ENCODE data around the gene DUSP6. TPM values are rescaled to one million over a fixed set of nuclear protein-coding genes. Genes with fewer than 3 reads are reported as not detected.

DUSP6 gene
- total and polyA plus RNA-seq, 2 of the 8 experiments (the other 6 are each of a cell fraction or from before 2014, with no cell fraction given) = 99.3 to 179 TPM

DNA sequence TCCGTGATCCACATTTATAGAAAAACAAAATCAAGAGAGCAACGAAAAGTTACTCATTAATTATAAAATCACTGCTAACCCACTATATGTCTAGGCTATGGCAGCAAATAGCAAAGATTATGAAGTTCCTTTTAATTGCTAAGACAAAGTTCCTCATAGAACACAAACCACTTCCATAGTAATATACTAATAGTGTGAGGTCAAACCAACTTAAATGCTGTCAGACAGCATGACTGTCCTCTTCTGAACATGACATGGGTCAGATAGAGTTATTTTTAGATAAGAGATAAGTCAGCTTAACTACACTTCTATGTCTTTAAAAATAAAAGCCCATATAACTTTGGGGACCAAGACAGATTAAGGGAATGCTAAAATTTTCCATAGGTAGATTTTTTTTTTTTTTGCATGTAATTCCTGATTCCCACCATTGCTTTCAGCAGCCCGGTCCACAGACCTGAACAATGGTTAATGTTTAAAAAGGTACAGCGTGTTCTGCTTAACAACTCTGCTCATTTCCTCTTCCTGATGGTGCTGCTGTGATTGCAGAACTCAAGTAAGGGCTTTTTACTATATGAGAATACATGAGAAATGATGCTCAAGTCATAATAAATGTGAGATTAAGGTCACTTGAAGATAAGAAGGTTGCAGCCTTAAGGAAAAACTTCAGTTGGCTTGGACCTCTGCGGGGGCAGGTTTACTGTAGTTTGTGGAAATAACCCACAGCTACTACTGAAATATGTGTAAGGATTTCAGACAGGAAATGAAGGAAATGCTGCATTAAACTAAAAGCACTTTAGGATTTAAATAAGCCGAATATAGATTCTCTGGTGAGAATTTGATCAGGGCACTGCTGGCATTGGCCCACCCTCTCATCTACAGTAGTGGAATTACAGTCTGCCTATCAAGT is 37.7 kb upstream of the DUSP6 start:
- H3K9ac ChIP-seq (replicated peaks in 1 of 4; ENCODE audit: extremely low read depth in 1 of 4, low read depth in 3 of 4, low read length in 3 of 4) = no peak overlapping the region
- no peak for TF ChIP-seq NRF1 (IDR thresholded peaks at IDR 0.05; ENCODE audit: low read depth, low read length)
- no peak for TF ChIP-seq KDM1A (IDR thresholded peaks at IDR 0.05; ENCODE audit: borderline replicate concordance, low read length)
- no peak for TF ChIP-seq RXRA (IDR thresholded peaks at IDR 0.05; ENCODE audit: insufficient read depth, low read depth, low read length)
- no peak for TF ChIP-seq CBX5 (IDR thresholded peaks at IDR 0.05; ENCODE audit: low read depth, low read length)
- TF ChIP-seq BRCA1 (IDR thresholded peaks at IDR 0.05; ENCODE audit: low read depth, low read length) = no peak
- no peak for TF ChIP-seq KDM5A (IDR thresholded peaks at IDR 0.05; ENCODE audit: low read length)
- TF ChIP-seq CHD1 (IDR thresholded peaks at IDR 0.05; ENCODE audit: low read depth, low read length) = no peak
- no peak for TF ChIP-seq EZH2 (IDR thresholded peaks at IDR 0.05; ENCODE audit: low read depth, low read length, severe bottlenecking)
- TF ChIP-seq, protein P1, sequence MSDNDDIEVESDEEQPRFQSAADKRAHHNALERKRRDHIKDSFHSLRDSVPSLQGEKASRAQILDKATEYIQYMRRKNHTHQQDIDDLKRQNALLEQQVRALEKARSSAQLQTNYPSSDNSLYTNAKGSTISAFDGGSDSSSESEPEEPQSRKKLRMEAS (IDR thresholded peaks at IDR 0.05) = no peak
- TF ChIP-seq TCF12 (IDR thresholded peaks at IDR 0.05; ENCODE audit: low read depth, low read length) = no peak
- TF ChIP-seq HDAC2 (IDR thresholded peaks at IDR 0.05; ENCODE audit: borderline replicate concordance in 1 of 2, low read depth in 2 of 2, low read length in 2 of 2) = no peak
- TF ChIP-seq EGR1 (IDR thresholded peaks at IDR 0.05; ENCODE audit: borderline replicate concordance, low read depth, low read length) = no peak

More for the DNA sequence above, 37.7 kb upstream of the DUSP6 start:
- H3K4me1 ChIP-seq (replicated peaks in 1 of 4; ENCODE audit: control insufficient read depth in 3 of 4, insufficient read depth in 4 of 4, low read length in 3 of 4) = peaks cover 0 to 7% (median 2%) of the 10 kb centered on the region in 4 experiments; a peak in 3 of 7 replicates
- POLR2A ChIA-PET (ENCODE audit: partially characterized antibody) = no interaction called here
- H3K79me1 ChIP-seq (ENCODE audit: low read depth, low read length) = no peaks in the 10 kb centered on the region
- no peaks in the 10 kb centered on the region for H3K79me2 ChIP-seq (ENCODE audit: control insufficient read depth in 1 of 2, insufficient read depth in 2 of 2, low read length in 2 of 2)
- H3K36me3 ChIP-seq (ENCODE audit: control insufficient read depth in 2 of 4, insufficient read depth in 4 of 4, low read length in 3 of 4) = no peaks in the 10 kb centered on the region
- no peaks in the 10 kb centered on the region for H3K9me3 ChIP-seq (ENCODE audit: insufficient read depth in 2 of 2, low read depth in 1 of 2, low read length in 1 of 2)
- no peak overlapping the region for H2BK20ac ChIP-seq (ENCODE audit: low read length)
- H3K23ac ChIP-seq (ENCODE audit: insufficient read length) = no peak overlapping the region
- FAIRE-seq = no peak
- no peak overlapping the region for H2BK5ac ChIP-seq (ENCODE audit: low read depth, low read length)
- H3K56ac ChIP-seq (replicated peaks; ENCODE audit: insufficient read length, low read depth, low read length) = no peak overlapping the region
- no peaks in the 10 kb centered on the region for H3K27me3 ChIP-seq (replicated peaks in 1 of 4; ENCODE audit: control insufficient read depth in 3 of 4, extremely low read depth in 1 of 4, insufficient read depth in 3 of 4, low read length in 3 of 4)
- H3K4me2 ChIP-seq (ENCODE audit: insufficient read depth in 1 of 2, low read depth in 2 of 2, low read length in 2 of 2) = no peak overlapping the region
- H3K18ac ChIP-seq (ENCODE audit: extremely low read depth, low read length) = no peak overlapping the region
- H4K20me1 ChIP-seq (replicated peaks in 1 of 2; ENCODE audit: control insufficient read depth in 1 of 2, insufficient read depth in 2 of 2, low read length in 2 of 2) = no peaks in the 10 kb centered on the region
- CTCF ChIA-PET (ENCODE audit: partially characterized antibody) = interaction anchor here (1.9 kb wide), 1 partner anchor 9 kb away, joined by 5 read pairs; no protein-coding TSS in a partner anchor
- H4K91ac ChIP-seq (replicated peaks; ENCODE audit: insufficient read length, low read length) = no peak overlapping the region
- no peak overlapping the region for H3K4me3 ChIP-seq (ENCODE audit: extremely low read depth in 1 of 4, insufficient read depth in 2 of 4, low read depth in 3 of 4, low read length in 4 of 4)
- no peak overlapping the region for H3K27ac ChIP-seq (ENCODE audit: low read depth, low read length)
- no peak overlapping the region for H3K14ac ChIP-seq (ENCODE audit: insufficient read length)
- WGBS, 2 experiments (ENCODE audit: extremely low coverage in 1 of 2, insufficient coverage in 1 of 2, insufficient read length in 1 of 2, insufficient replicate concordance in 2 of 2, low coverage in 1 of 2, low lambda C conversion rate in 2 of 2, missing lambda C conversion rate in 1 of 2) = 90% methylated on average over 6 of the region's 6 CpGs; no CpG with 5 or more reads in 1 of the 2 experiments
- H3K4ac ChIP-seq (replicated peaks; ENCODE audit: insufficient read length, low read depth, low read length) = no peak overlapping the region
- H2BK12ac ChIP-seq (ENCODE audit: low read depth, low read length) = no peak overlapping the region
- H2BK120ac ChIP-seq (replicated peaks; ENCODE audit: low read depth, low read length) = no peak overlapping the region
- no peak overlapping the region for H2BK15ac ChIP-seq (ENCODE audit: low read length)
- H4K8ac ChIP-seq (ENCODE audit: extremely low read depth, insufficient read depth, low read length) = no peak overlapping the region
- H4K5ac ChIP-seq (ENCODE audit: insufficient read length, low read depth, low read length) = no peak overlapping the region
- H3K23me2 ChIP-seq (ENCODE audit: low read depth, low read length) = no peaks in the 10 kb centered on the region
- DNase-seq (ENCODE audit: low read depth in 1 of 2, low spot score in 2 of 2) = no peak
- H2AFZ ChIP-seq (ENCODE audit: low read length) = no peak overlapping the region
- H2AK5ac ChIP-seq (ENCODE audit: low read depth, low read length) = no peak overlapping the region
